NCI-H187 treated with DMSO at 0.1 percent for 48 hours (cell line): ENCODE data around the gene CNTRL.
"Not testable (repeated sequence)": the region's sequence is repeated elsewhere in the genome, so short reads cannot be mapped to it uniquely, and the experiment has no call there.

ENCODE experiments used
- DNase-seq: peaks from one replicate; lab custom pipeline; 2025; lab: John Stamatoyannopoulos, UW

The CNTRL gene, protein sequence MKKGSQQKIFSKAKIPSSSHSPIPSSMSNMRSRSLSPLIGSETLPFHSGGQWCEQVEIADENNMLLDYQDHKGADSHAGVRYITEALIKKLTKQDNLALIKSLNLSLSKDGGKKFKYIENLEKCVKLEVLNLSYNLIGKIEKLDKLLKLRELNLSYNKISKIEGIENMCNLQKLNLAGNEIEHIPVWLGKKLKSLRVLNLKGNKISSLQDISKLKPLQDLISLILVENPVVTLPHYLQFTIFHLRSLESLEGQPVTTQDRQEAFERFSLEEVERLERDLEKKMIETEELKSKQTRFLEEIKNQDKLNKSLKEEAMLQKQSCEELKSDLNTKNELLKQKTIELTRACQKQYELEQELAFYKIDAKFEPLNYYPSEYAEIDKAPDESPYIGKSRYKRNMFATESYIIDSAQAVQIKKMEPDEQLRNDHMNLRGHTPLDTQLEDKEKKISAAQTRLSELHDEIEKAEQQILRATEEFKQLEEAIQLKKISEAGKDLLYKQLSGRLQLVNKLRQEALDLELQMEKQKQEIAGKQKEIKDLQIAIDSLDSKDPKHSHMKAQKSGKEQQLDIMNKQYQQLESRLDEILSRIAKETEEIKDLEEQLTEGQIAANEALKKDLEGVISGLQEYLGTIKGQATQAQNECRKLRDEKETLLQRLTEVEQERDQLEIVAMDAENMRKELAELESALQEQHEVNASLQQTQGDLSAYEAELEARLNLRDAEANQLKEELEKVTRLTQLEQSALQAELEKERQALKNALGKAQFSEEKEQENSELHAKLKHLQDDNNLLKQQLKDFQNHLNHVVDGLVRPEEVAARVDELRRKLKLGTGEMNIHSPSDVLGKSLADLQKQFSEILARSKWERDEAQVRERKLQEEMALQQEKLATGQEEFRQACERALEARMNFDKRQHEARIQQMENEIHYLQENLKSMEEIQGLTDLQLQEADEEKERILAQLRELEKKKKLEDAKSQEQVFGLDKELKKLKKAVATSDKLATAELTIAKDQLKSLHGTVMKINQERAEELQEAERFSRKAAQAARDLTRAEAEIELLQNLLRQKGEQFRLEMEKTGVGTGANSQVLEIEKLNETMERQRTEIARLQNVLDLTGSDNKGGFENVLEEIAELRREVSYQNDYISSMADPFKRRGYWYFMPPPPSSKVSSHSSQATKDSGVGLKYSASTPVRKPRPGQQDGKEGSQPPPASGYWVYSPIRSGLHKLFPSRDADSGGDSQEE (N-terminal part only)

DNA sequence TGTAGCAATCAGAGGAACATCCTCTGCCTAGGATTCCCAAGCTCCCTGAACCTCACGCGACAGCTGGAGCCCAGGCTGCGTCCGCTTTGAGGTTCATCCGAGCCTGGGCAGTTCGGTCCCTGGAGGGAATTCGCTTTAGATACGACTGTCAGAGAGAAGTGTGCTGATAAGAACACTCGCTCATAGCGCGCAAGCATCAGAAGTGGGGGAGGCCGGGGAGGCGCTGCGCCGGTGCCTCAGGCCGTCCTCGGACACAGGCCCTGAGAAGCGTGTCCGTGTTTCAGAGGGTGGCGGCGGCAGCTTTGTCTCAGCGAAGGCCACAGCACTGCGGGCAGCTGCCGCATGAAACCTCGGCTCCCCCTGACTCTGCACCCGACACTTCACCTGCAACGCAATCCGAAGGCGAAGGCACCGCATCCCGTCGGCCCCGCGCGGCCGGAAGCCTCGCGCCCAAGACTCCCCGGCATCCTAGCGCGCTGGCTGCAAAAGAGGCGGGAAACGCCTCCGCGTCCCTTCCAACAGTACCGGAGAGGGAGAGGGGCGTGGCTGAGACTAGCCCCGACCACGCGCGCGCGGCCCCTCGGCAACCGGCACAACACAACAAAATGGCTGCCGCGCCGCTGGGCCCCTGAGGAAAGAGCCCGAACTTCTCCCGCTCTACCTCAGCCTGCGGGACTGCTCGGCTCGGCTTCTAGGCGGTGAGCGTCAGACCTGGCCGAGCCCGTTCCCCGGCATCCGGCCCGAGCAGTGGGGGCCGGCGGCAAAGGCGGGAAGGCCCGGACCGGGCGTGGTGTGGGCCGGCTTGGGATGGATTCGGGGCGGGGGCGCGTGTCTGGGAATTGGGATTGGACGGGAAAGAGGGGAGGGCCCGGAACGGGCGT lies at the start of gene CNTRL:
Gene CNTRL (plus strand): TSS at position 586 of the 881 bp plus-strand sequence. CDS start 13,372 bp downstream, outside the sequence.
- peak; percentile 57 for DNase-seq

DNA sequence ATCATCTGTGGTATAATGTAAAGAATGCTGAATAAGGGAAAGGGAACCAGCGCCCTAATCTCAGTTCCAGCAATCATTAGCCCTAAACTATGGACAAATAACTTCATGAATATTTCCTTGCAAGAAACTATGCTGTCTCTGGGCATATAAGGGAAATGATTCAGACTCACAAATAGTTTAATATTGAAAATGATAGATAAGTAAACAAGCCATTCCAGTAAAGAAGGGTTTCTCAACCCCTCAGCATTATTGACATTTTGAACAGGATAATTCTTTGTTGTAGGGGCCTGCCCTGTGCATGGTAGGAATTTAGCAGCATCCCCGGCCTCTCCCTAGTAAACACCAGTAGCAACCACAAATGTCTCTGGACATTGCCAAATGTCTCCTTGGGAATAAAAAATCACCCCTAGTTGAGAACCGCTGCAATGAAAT lies 48.5 kb upstream of the CNTRL start:
- no peak for DNase-seq

DNA sequence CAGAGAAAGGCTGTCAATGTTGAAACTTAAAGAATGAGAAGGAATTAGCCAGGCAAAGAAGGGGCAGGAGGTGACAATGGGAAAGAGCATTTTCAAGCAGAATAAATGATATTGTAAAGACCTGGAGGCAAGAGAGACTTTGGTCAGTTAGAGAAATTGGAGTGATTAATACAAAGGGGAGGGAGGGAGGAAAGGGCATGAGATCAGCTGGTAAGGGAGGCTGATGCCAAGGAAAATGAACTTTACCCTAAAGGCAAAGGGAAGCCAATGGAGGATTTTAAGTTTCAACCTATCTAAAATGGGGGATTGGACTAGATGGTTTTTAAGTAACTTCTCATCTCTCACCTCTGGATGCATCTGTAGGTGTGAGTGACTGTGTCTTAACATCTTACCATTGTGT lies 48.0 kb upstream of the CNTRL start:
- no peak for DNase-seq

DNA sequence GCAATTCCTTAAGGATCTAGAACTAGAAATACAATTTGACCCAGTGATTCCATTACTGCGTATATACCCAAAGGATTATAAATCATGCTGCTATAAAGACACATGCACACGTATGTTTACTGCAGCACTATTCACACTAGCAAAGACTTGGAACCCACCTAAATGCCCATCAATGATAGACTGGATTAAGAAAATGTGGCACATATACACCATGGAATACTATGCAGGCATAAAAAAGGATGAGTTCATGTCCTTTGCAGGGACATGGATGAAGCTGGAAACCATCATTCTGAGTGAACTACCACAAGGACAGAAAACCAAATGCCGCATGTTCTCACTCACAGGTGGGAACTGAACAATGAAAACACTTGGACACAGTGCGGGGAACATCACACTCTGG lies 46.5 kb upstream of the CNTRL start:
- DNase-seq: not testable (repeated sequence)

DNA sequence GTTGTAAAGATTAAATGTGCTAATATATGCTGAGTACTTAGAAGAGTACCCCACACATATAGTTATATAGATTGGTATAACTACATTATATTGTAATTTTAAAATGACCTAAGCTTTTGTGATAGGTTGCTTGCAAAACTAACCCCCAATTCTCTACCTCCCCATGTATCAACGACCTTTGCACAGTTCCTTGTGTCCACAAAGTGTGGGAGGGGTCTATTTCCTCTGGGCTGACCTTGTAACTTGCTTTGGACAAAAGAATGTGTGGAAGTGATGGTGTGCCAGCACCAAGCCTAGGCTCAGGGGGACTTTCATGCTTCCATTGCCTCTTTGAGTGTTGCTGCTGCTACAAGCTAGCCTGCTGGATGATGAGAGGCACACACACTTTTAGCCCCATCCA lies 45.3 kb upstream of the CNTRL start:
- no peak for DNase-seq

DNA sequence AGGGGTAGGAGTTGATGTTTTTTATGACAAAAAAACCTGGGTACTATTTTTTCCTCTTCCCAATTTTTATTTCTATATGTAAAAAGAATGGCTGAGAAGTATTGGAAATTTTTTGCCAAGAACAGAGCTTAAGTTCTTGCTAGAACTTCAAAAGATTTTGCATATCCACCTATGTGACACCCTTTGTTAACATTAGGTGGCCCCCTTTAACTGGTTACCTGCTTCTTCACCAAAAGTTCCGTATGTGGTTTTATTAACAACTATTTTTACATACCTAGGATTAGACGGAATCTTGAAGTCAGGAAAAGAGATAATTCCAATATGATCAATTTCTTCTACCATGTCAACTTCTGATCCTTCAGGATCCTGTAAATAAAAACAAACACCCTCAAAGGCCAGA lies 40.2 kb upstream of the CNTRL start:
- DNase-seq: no peak

DNA sequence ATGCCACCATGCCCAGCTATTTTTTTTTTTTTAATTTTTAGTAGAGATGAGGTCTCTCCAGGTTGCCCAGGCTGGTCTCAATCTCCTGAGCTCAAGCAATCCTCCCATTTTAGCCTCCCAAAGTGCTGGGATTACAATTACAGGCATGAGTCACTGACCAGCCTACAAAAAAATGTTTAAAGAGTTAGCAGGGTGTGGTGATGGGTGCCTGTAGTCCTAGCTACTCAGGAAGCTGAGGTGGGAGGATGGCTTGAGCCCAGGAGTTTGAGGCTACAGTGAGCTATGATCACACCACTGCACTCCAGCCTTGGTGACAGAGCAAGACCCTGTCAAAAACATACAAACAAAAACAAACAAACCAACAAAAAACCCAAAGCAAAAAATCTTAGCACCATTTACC lies 39.0 kb upstream of the CNTRL start:
- DNase-seq: not testable (repeated sequence)

DNA sequence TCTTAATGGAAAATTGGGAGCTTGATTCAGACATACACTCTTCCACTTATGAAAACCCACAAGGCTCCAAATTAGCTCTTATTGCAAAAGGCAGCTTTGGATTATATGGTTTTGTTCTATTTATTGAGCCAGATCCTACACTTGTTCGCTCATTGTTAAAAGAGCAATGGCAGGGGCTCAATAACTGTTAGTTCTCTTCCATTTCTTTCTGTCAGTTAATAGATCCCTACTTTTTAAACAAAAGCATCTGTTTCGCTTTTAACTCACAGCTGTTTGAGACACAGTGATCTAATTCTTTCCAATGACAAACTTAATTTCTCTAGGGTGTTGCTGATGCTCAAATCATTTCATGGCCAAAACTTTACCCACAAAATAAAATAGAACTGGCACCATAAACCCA lies 36.4 kb upstream of the CNTRL start:
- DNase-seq: no peak

DNA sequence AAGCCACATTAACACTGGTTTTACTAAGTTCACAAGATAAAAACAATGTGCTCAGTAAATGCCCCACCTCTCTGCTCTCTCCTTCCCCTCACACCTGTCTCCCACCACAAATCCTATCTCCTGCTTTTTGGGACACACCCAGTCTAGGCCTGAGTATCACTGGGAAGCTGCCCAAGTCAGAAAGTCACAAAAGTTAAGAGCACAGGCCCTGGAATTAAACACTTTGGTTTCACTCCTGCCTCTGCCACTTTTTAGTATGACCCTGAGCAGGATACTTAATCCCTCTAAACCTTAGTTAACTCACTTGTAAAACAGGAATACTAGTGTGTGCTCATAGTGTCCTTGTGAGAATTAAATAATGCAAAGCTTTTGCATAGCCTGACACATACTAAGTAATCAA lies 36.0 kb upstream of the CNTRL start:
- DNase-seq: no peak

DNA sequence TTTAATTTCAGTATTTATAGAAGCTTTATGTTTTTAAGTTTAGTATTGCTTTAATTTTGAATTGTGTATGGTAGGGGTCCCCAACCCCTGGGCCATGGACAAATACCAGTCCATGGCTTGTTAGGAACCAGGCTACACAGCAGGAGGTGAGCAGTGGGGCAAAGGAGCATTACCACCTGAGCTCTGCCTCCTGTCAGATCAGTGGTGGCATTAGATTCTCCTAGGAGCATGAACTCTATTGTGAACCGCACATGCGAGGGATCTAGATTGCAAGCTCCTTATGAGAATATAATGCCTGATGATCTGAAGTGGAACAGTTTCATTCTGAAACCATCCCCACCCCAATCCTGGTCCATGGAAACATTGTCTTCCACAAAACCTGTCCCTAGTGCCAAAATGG lies 26.6 kb upstream of the CNTRL start:
- no peak for DNase-seq

DNA sequence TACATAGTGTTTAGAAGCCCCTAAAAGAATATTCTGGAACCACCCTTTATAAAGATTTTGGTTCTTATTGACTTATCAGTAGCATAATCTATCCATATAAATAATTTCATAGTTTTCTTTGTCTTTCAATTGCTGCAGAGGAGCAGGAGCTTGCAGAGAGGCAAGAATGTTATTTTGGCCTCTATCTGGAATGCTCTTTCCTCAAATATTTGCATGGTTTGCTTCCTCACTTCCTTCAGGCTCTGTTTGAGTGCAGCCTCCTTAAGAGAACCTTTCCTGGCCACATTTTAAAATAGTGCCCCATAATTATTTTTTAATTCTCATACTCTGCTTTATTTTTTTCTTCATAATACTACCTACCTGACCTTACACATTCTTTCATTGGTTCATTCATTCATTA lies 26.1 kb upstream of the CNTRL start:
- DNase-seq: no peak

DNA sequence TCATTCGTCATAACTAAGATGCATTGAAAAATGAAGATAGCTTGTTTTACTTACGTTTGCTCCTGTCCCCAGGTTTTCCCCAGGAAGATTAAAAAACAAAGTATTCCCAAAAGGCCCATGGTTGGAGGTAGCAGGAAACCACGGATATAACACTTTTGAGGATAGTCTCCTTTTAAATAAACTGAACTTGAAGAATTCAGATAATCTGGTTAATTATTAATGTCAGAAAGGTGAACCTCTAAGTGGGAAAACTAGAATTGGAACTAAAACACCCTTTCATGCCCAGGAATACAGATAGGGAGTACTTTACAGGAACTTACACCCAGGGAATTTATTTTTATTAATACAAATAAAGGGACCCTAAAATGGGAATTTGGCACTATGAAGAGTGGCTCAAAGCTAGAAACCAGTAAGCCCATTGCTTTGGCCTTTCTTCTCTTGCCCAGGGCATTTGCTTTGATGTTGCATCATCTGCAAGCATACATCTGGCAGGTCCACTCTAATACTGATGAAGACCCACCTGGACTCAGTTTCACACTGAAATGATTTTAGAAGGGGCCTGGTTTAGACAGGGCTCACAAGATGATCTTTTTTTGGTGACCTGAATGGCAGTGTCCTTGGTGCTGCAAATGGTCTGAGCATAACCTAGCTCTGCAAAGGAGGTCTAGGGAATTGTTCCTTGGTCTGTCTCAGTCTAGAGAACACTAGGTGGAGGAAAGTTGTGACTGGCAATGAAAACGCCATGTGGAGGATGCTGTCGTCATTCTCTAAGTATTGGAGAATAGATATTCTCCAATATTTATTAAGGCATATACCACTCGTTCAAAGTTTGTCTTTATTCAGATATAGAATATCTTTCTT lies 24.4 kb upstream of the CNTRL start, which contains the start of gene C5:
Gene C5 (minus strand): TSS at position 148 of the 861 bp plus-strand sequence. CDS start 29 bp downstream, at position 119.
- no peak for DNase-seq

DNA sequence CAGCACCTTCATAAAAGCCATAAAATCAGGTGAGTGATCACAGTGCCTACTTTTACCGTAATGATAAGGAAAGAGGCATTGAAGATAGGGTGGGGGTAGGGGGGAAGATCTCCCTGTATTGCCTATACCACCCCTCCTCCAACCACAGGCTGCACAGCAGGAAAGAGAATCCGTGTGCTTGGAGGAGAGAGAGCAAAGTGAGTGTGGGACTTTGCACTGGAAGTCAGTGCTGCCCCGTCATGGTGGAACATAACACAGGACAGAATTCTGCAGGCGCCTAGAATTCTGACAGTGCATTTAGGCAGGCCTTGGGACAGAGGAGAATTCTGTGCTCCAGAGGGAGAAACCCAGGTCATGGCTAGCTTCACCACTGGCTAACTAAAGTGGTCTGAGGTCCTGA lies 21.2 kb upstream of the CNTRL start:
- DNase-seq: no peak

DNA sequence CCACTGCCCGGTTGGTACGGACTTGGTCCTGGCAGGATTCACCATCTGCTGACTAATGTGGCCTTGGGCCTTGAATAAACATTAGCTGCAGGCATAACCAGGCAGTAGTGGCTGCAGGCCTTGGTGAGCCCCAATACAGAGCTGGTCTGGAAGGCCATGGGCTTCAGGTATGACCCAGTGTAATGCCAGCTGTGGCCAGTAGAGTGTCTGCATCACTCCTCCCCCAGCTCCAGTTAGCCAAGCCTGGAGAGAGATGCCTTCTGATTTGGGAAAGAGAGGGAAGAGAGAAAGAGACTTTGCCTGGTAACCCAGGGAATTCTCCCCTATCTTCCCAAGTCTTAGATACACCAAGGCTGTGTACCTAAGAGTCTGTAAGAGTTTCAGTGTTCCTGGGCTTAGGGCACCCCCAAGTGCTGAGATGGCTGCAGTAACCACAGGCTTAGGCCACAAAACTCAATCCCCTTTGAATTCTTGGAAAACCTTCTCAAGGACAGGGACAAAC lies 19.1 kb upstream of the CNTRL start:
- DNase-seq: no peak

DNA sequence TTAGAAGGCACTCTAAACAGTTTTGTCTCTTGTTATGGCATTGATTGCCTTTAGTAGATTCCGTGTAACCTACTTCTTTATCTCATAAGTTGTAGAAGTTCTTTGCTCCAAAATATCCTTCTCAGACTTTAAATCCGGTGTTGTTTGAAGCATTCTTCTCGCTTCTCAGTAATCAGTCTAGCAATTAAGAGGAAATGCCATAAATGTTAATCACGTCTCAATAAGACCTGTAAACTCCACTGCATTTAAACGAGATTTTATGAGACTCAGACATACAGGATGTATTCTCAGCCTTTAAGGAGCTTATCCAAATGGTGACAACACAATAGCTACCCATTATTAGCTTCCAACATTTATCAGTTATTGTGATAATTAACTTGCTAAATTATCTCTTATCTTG lies 16.9 kb upstream of the CNTRL start:
- DNase-seq: no peak

DNA sequence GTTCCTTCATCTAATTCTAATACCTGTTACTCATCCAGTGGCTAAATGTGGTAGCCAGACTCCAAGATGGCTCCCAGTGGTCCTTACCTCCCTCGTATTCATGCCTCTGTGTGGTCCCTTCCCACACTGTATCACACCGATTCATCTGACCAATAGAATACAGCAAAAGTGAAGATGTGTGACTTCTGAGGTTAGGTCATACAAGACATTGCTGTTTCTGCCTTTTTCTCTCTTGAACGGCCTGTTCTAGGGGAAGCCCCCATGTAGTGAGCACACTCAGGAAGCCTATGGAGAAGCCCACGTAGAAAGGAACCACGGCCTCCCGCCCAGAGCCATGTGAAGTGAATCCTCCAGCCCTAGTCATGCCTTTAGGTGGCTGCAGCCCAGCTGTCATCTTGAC lies 15.2 kb upstream of the CNTRL start:
- DNase-seq: no peak

DNA sequence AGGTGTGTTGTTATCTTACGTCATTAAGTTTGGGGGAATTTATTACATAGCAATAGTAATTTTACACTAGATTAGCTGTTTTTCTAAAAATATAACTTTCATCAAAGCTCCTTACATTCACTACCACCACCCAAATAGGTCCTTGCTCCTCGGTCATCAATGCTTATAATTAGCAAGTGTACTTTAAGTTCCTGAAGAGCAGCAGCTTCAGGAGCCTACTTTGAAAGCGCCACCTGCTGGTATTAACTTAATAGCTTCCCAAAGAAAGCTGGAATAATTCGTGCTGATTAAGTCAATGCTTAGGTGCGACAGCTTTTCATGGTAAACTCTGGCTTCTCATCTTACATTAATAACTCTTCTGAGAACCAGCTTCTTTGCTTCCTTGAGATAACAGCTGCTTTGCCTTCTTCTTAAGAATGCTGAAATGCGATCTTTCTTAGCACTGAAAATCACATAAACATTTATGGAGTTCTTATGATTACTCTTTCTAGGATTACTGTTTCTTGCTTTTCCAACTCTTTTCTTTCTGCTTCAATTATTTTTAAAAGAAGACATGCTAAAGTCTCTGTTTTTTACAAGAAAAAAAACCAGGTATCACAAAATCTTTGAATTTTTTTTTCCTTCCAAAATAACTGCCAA lies 14.6 kb upstream of the CNTRL start:
- no peak for DNase-seq

DNA sequence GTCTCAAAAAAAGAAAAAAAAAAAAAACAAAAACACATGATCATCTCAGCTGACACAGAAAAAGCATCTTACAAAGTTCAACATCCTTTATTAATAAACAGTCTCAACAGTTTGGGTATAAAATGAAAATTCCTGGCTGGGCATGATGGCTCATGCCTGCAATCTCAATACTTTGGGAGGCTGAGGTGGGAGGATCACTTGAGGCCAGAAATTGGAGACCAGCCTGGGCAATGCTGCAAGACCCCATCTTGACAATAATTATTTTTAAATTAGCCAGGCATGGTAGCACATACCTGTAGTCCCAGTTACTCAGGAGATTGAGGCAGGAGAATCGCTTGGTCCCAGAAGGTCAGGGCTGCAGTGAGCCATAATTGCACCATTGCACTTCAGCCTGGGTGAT lies 7.9 kb upstream of the CNTRL start:
- DNase-seq: no peak

DNA sequence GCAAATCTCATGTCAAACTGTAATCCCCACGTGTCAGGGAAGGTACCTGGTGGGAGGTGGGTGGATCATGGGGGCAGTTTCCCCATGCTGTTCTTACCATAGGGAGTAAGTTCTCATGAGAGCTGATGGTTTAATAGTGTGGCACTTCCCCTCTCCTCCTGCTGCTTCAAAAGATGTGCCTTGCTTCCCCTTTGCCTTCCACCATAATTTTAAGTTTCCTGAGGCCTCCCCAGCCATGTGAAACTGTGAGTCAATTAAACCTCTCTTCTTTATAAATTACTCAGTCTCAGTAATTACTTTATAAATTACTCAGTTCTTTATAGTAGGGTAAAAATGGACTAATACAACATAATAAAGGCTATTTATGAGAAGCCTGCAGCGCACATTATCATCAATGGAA lies 7.1 kb upstream of the CNTRL start:
- no peak for DNase-seq

DNA sequence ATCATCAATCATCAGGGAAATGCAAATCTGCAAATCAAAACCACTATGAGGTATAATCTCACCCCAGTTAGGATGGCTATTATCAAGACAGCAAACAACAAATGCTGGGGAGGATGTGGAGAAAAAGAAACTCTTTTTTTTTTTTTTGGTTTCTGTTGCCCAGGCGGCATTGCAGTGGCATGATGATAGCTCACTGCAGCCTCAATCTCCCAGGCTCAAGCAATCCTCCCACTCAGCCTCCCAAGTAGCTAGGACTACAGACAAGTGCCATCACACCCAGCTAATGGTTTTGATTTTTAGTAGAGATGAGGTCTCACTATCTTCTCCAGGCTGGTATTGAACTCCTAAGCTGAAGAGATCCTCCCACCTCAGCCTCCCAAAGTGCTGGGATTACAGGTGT lies 5.4 kb upstream of the CNTRL start:
- DNase-seq: no peak
